Spinal cord (tissue), 10 donors: Measurements from ENCODE around the gene PPP1R15B. TPM values are rescaled to one million over a fixed set of nuclear protein-coding genes. Genes with fewer than 3 reads are reported as not detected.

Source experiments
- DNase-seq, 6 donors: peaks; one replicate each; pipeline versions ENCODE4 v3.0.0 to v3.0.0-alpha.2; 2013 to 2015; ENCODE audit warnings: low spot score in 6 of 6, low read depth in 4 of 6
- H3K27ac ChIP-seq: one replicate; pipeline ENCODE4 v1.5.1; 2013; ENCODE audit warnings: low read depth, low read length, control low read depth
- H3K27me3 ChIP-seq: one replicate; pipeline ENCODE4 v1.6.1; 2013; ENCODE audit warnings: low read length; ENCODE audit not compliant: control insufficient read depth, insufficient read depth
- H3K36me3 ChIP-seq: one replicate; pipeline ENCODE4 v1.6.1; 2013; ENCODE audit warnings: low read length; ENCODE audit not compliant: control insufficient read depth, insufficient read depth
- H3K4me1 ChIP-seq: one replicate; pipeline ENCODE4 v1.6.1; 2013; ENCODE audit warnings: low read length; ENCODE audit not compliant: control insufficient read depth, insufficient read depth
- H3K4me3 ChIP-seq: one replicate; pipeline ENCODE4 v1.5.1; 2013; ENCODE audit warnings: low read depth, low read length, control low read depth
- H3K9me3 ChIP-seq: one replicate; pipeline ENCODE4 v1.6.1; 2013; ENCODE audit warnings: low read length; ENCODE audit not compliant: control insufficient read depth, insufficient read depth
- WGBS: methylation state at CpG from one replicate; pipeline ENCODE4 v1.1.5; 2013; ENCODE audit warnings: missing lambda C conversion rate; ENCODE audit not compliant: insufficient coverage; 5-methylcytosine and 5-hydroxymethylcytosine counted together
- polyA plus RNA-seq, 2 donors: library from polyadenylated mRNA; unstranded; fragments of 120-200 nt; gene quantifications; one replicate each; pipeline ENCODE4 v1.2.1, GENCODE V29; 2013; ENCODE audit not compliant: insufficient read length in 2 of 2
- total RNA-seq, 2 donors: library from RNA; depleted of rRNA in 1 of 2; stranded (reverse); fragments of 120-200 nt in 1 of 2; fragments of >200 nt in 1 of 2; gene quantifications; one replicate each; pipeline versions ENCODE4 v1.2.3 to v1.2.4, GENCODE V29; 2013 to 2014
- donor health status: healthy.

The PPP1R15B gene
- total and polyA plus RNA-seq, 4 donors, result 31.4 to 51.4 (median 36.0) TPM

- 89% methylated on average over 5 of the region's 8 CpGs for WGBS
- Histone ChIP-seq H3K27ac (no peak overlapping the region), H3K36me3 (peaks cover 74% of the 10 kb centered on the region), H3K9me3 (no peaks in the 10 kb centered on the region), H3K4me1 (no peaks in the 10 kb centered on the region), H3K4me3 (no peak overlapping the region), H3K27me3 (no peaks in the 10 kb centered on the region)
- no peak for DNase-seq
Measured at GRCh38 chr1:204437796-204438570, 26.4 kb upstream of the PPP1R15B start.

GRCh38 chr1:204435872-204436271 is 24.3 kb upstream of the PPP1R15B start:
- DNase-seq, result no peak
- Histone ChIP-seq H3K9me3 (no peaks in the 10 kb centered on the region), H3K4me1 (no peaks in the 10 kb centered on the region), H3K27ac (no peak overlapping the region), H3K36me3 (peaks cover 67% of the 10 kb centered on the region), H3K27me3 (no peaks in the 10 kb centered on the region), H3K4me3 (no peak overlapping the region)
- WGBS, result no CpG with 5 or more reads among the region's 3 CpGs

- no peaks in the 10 kb centered on the region for H3K4me1 ChIP-seq
- H3K4me3 ChIP-seq, result no peak overlapping the region
- H3K36me3 ChIP-seq, result peaks cover 70% of the 10 kb centered on the region
- H3K27me3 ChIP-seq, result no peaks in the 10 kb centered on the region
- no peaks in the 10 kb centered on the region for H3K9me3 ChIP-seq
- no peak overlapping the region for H3K27ac ChIP-seq
- 100% methylated on average over 1 of the region's 4 CpGs for WGBS
- no peak for DNase-seq
Measured at GRCh38 chr1:204435381-204435831, 23.8 kb upstream of the PPP1R15B start.

- H3K9me3 ChIP-seq, result no peaks in the 10 kb centered on the region
- DNase-seq, result no peak
- H3K27ac ChIP-seq, result no peak overlapping the region
- H3K27me3 ChIP-seq, result no peaks in the 10 kb centered on the region
- no peaks in the 10 kb centered on the region for H3K4me1 ChIP-seq
- WGBS, result 94% methylated on average over 9 of the region's 9 CpGs
- H3K36me3 ChIP-seq, result peaks cover 66% of the 10 kb centered on the region
- H3K4me3 ChIP-seq, result no peak overlapping the region
Measured at GRCh38 chr1:204434116-204434755, 22.6 kb upstream of the PPP1R15B start.

GRCh38 chr1:204432708-204433107 is 21.1 kb upstream of the PPP1R15B start:
- peaks cover 60% of the 10 kb centered on the region for H3K36me3 ChIP-seq
- no peak overlapping the region for H3K4me3 ChIP-seq
- no peak overlapping the region for H3K27ac ChIP-seq
- no peaks in the 10 kb centered on the region for H3K27me3 ChIP-seq
- H3K9me3 ChIP-seq, result no peaks in the 10 kb centered on the region
- no peak for DNase-seq
- no peaks in the 10 kb centered on the region for H3K4me1 ChIP-seq
- no CpG with 5 or more reads among the region's 2 CpGs for WGBS

GRCh38 chr1:204431310-204432184 is 19.9 kb upstream of the PPP1R15B start:
- H3K9me3 ChIP-seq, result no peaks in the 10 kb centered on the region
- no peaks in the 10 kb centered on the region for H3K4me1 ChIP-seq
- H3K36me3 ChIP-seq, result peaks cover 58% of the 10 kb centered on the region
- H3K27me3 ChIP-seq, result no peaks in the 10 kb centered on the region
- no peak overlapping the region for H3K4me3 ChIP-seq
- WGBS, result 67% methylated on average over 3 of the region's 13 CpGs
- no peak overlapping the region for H3K27ac ChIP-seq
- peak in 3 of 6 donors; percentile 70 to 91 (median 88) for DNase-seq

GRCh38 chr1:204429746-204430145 is 18.1 kb upstream of the PPP1R15B start:
- Histone ChIP-seq H3K36me3 (peaks cover 64% of the 10 kb centered on the region), H3K27ac (no peak overlapping the region), H3K27me3 (no peaks in the 10 kb centered on the region), H3K9me3 (no peaks in the 10 kb centered on the region), H3K4me1 (no peaks in the 10 kb centered on the region), H3K4me3 (no peak overlapping the region)
- DNase-seq, result no peak
- WGBS, result 68% methylated on average over 15 of the region's 18 CpGs

- no peak overlapping the region for H3K27ac ChIP-seq
- no peak overlapping the region for H3K4me3 ChIP-seq
- peaks cover 66% of the 10 kb centered on the region for H3K36me3 ChIP-seq
- WGBS, result 89% methylated on average over 8 of the region's 9 CpGs
- no peak for DNase-seq
- H3K4me1 ChIP-seq, result no peaks in the 10 kb centered on the region
- H3K9me3 ChIP-seq, result no peaks in the 10 kb centered on the region
- no peaks in the 10 kb centered on the region for H3K27me3 ChIP-seq
Measured at GRCh38 chr1:204426971-204427701, 15.5 kb upstream of the PPP1R15B start.

GRCh38 chr1:204426474-204426873 is 14.9 kb upstream of the PPP1R15B start:
- no peak for DNase-seq
- Histone ChIP-seq H3K4me1 (no peaks in the 10 kb centered on the region), H3K36me3 (peaks cover 60% of the 10 kb centered on the region), H3K27ac (no peak overlapping the region), H3K4me3 (no peak overlapping the region), H3K9me3 (no peaks in the 10 kb centered on the region), H3K27me3 (no peaks in the 10 kb centered on the region)
- whole genome bisulfite sequencing, result 100% methylated on average over 1 of the region's 2 CpGs
